ENCODE measurements around the gene MGAT4B.

DNA sequence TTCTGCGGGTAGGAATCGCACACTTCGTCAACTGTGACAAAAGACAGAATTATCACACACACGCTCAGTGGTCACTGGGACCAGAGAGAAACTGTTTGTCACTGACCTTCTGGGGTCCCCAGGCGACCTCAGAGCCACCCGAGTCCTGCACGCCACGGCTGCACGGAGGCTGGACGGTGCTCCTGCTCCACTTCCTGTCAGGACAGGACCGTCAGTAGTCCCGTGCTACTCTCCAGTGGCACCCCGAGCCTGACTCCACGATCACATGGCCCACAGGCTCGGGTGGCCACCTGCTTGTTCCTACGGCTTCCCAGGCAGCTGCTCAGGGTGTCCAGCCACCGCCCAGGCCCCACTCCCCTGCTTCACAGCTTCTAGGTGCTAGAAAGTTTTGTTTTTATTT, 34.1 kb upstream of the MGAT4B start:
- TF ChIP-seq, protein P1, sequence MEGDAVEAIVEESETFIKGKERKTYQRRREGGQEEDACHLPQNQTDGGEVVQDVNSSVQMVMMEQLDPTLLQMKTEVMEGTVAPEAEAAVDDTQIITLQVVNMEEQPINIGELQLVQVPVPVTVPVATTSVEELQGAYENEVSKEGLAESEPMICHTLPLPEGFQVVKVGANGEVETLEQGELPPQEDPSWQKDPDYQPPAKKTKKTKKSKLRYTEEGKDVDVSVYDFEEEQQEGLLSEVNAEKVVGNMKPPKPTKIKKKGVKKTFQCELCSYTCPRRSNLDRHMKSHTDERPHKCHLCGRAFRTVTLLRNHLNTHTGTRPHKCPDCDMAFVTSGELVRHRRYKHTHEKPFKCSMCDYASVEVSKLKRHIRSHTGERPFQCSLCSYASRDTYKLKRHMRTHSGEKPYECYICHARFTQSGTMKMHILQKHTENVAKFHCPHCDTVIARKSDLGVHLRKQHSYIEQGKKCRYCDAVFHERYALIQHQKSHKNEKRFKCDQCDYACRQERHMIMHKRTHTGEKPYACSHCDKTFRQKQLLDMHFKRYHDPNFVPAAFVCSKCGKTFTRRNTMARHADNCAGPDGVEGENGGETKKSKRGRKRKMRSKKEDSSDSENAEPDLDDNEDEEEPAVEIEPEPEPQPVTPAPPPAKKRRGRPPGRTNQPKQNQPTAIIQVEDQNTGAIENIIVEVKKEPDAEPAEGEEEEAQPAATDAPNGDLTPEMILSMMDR (IDR thresholded peaks at IDR 0.05; ENCODE audit: insufficient read depth, low read depth, low read length): no peak
- TF ChIP-seq EZH2 (IDR thresholded peaks at IDR 0.05; ENCODE audit: insufficient read depth, low read length): no peak
